GM12878 (cell line): ENCODE measurements around the gene MYB. TPM values are rescaled to one million over a fixed set of nuclear protein-coding genes. Genes with fewer than 3 reads are reported as not detected.

ENCODE experiments used
- ATF3 ChIP-seq: IDR thresholded peaks from 2 replicates; pipeline ENCODE4 v1.6.1; 2011; ENCODE audit warnings: low read depth, mild to moderate bottlenecking, low read length, moderate library complexity, borderline replicate concordance; ENCODE audit errors: extremely low read depth
- BHLHE40 ChIP-seq, 2 experiments: fragments of 450-650 bp in 1 of 2; IDR thresholded peaks; 2 replicates each; pipeline ENCODE4 v1.6.1; 2011 to 2017; ENCODE audit warnings: low read depth in 2 of 2, borderline replicate concordance in 1 of 2, improper control_type of control experiment in 1 of 2, low read length in 1 of 2, mild to moderate bottlenecking in 1 of 2
- CHD1 ChIP-seq: IDR thresholded peaks from 2 replicates; pipeline ENCODE4 v1.6.1; 2012; ENCODE audit warnings: low read depth, low read length, improper control_type of control experiment
- CHD2 ChIP-seq: IDR thresholded peaks from 2 replicates; pipeline ENCODE4 v1.6.1; 2011; ENCODE audit warnings: low read depth, low read length, improper control_type of control experiment, borderline replicate concordance
- CHD4 ChIP-seq: fragments of 200-600 bp; sonication (generic); IDR thresholded peaks from 2 replicates; pipeline ENCODE4 v1.6.1; 2016; ENCODE audit warnings: mild to moderate bottlenecking
- DPF2 ChIP-seq: fragments of 450-650 bp; IDR thresholded peaks from 2 replicates; pipeline ENCODE4 v1.6.1; 2017; ENCODE audit warnings: mild to moderate bottlenecking
- HDAC2 ChIP-seq: fragments of 200-600 bp; sonication (generic); IDR thresholded peaks from 2 replicates; pipeline ENCODE4 v1.6.1; 2017
- IRF3 ChIP-seq: fragments of 450-650 bp; IDR thresholded peaks from 2 replicates; pipeline ENCODE4 v1.6.1; 2014; ENCODE audit warnings: mild to moderate bottlenecking
- IRF4 ChIP-seq: IDR thresholded peaks from 2 replicates; pipeline ENCODE4 v1.6.1; 2011; ENCODE audit warnings: low read depth, low read length
- IRF5 ChIP-seq: fragments of 450-650 bp; IDR thresholded peaks from 2 replicates; pipeline ENCODE4 v1.6.1; 2017; ENCODE audit warnings: borderline replicate concordance
- KLF5 ChIP-seq: fragments of 450-650 bp; IDR thresholded peaks from 2 replicates; pipeline ENCODE4 v1.6.1; 2014; ENCODE audit warnings: mild to moderate bottlenecking; ENCODE audit not compliant: partially characterized antibody
- LARP7 ChIP-seq: fragments of 450-650 bp; IDR thresholded peaks from 2 replicates; pipeline ENCODE4 v1.6.1; 2017; ENCODE audit warnings: mild to moderate bottlenecking
- MAX ChIP-seq: IDR thresholded peaks from 2 replicates; pipeline ENCODE4 v1.6.1; 2012; ENCODE audit warnings: low read depth, low read length, improper control_type of control experiment
- MEF2B ChIP-seq: fragments of 450-650 bp; IDR thresholded peaks from 2 replicates; pipeline ENCODE4 v1.6.1; 2018; ENCODE audit warnings: mild to moderate bottlenecking, moderate library complexity; ENCODE audit not compliant: partially characterized antibody, poor library complexity, severe bottlenecking
- MYB ChIP-seq: fragments of 150-350 bp; IDR thresholded peaks from 2 replicates; pipeline ENCODE4 v1.6.1; 2014; ENCODE audit warnings: mild to moderate bottlenecking, low read depth, low read length, borderline replicate concordance
- NBN ChIP-seq: fragments of 450-650 bp; IDR thresholded peaks from 2 replicates; pipeline ENCODE4 v1.6.1; 2016
- NFIC ChIP-seq: IDR thresholded peaks from 2 replicates; pipeline ENCODE4 v1.6.1; 2012; ENCODE audit warnings: low read depth, mild to moderate bottlenecking, inconsistent platforms, low read length, moderate library complexity
- NFYB ChIP-seq: IDR thresholded peaks from 2 replicates; pipeline ENCODE4 v1.6.1; 2011; ENCODE audit warnings: low read depth, mild to moderate bottlenecking, low read length, improper control_type of control experiment, moderate library complexity; ENCODE audit not compliant: insufficient read depth
- NR2C1 ChIP-seq: fragments of 450-650 bp; IDR thresholded peaks from 2 replicates; pipeline ENCODE4 v1.6.1; 2017; ENCODE audit warnings: antibody characterized with exemption, mild to moderate bottlenecking, moderate library complexity
- POLR2AphosphoS2 ChIP-seq: IDR thresholded peaks from 2 replicates; pipeline ENCODE4 v1.6.1; 2011; ENCODE audit warnings: low read depth, mild to moderate bottlenecking, low read length, improper control_type of control experiment, moderate library complexity
- POU2F2 ChIP-seq: IDR thresholded peaks from 3 replicates; pipeline ENCODE4 v1.6.1; 2011; ENCODE audit warnings: low read depth, mild to moderate bottlenecking, low read length, borderline replicate concordance
- SMARCA5 ChIP-seq: fragments of 450-650 bp; IDR thresholded peaks from 2 replicates; pipeline ENCODE4 v1.6.1; 2017; ENCODE audit warnings: mild to moderate bottlenecking
- SMC3 ChIP-seq: IDR thresholded peaks from 2 replicates; pipeline ENCODE4 v1.6.1; 2011; ENCODE audit warnings: low read length, improper control_type of control experiment, borderline replicate concordance
- SREBF2 ChIP-seq: IDR thresholded peaks from 2 replicates; pipeline ENCODE4 v1.6.1; 2012; ENCODE audit warnings: mild to moderate bottlenecking, low read length
- SUZ12 ChIP-seq: fragments of 200-600 bp; sonication (generic); IDR thresholded peaks from one replicate; pipeline ENCODE4 v1.6.1; 2018; ENCODE audit warnings: antibody characterized with exemption, mild to moderate bottlenecking; ENCODE audit not compliant: unreplicated experiment
- TAF1 ChIP-seq: IDR thresholded peaks from 2 replicates; pipeline ENCODE4 v1.6.1; 2011; ENCODE audit warnings: mild to moderate bottlenecking, low read depth, low read length, borderline replicate concordance
- USF1 ChIP-seq: IDR thresholded peaks from 2 replicates; pipeline ENCODE4 v1.6.1; 2011; ENCODE audit warnings: borderline replicate concordance, low read depth, mild to moderate bottlenecking, moderate library complexity, mixed read lengths, low read length; ENCODE audit not compliant: insufficient read depth; ENCODE audit errors: extremely low read length
- ZBED1 ChIP-seq: IDR thresholded peaks from 2 replicates; pipeline ENCODE4 v1.6.1; 2016; ENCODE audit warnings: borderline replicate concordance
- ZNF622 ChIP-seq: fragments of 450-650 bp; IDR thresholded peaks from 2 replicates; pipeline ENCODE4 v1.6.1; 2017; ENCODE audit warnings: mild to moderate bottlenecking, inconsistent platforms
- ZZZ3 ChIP-seq: IDR thresholded peaks from 2 replicates; pipeline ENCODE4 v1.6.1; 2011; ENCODE audit warnings: low read depth; ENCODE audit not compliant: control insufficient read depth, insufficient read length
- polyA plus RNA-seq, 11 experiments: library from polyadenylated mRNA; depleted of rRNA in 4 of 11; unstranded in 6 of 11; stranded (reverse) in 5 of 11; fragments of >200 nt; fragmentation: Nextera tagmentation in 4 of 11; fragmentation: Illumina TruSeq in 1 of 11; extraction: Ambion mirVana in 4 of 11; extraction: Trizol in 1 of 11; gene quantifications; 1 replicate in 1 of 11; 2 replicates in 10 of 11; pipeline versions ENCODE4 v1.2.1 to v1.2.3, GENCODE V29; 2011 to 2016; ENCODE audit warnings: inconsistent platforms in 2 of 11, missing spikeins in 2 of 11, low read depth in 1 of 11
- total RNA-seq, 4 experiments: library from RNA; depleted of rRNA in 3 of 4; stranded (reverse); fragments of >200 nt in 3 of 4; fragmentation: Illumina TruSeq in 1 of 4; extraction: Trizol in 1 of 4; gene quantifications; 2 replicates each; pipeline versions ENCODE4 v1.2.1 to v1.2.3, GENCODE V29; 2013 to 2021

Gene MYB
- total and polyA plus RNA-seq, 10 of the 15 experiments (the other 5 are each of a cell fraction or from before 2014, with no cell fraction given): 7.0 to 29.8 (median 21.5) TPM

GRCh38 chr6:135183002-135183531, 2.0 kb downstream of the MYB start (continued):
- peak; percentile 33; the same call in 1 of the 2 replicates for TF ChIP-seq IRF4
- no peak; the same call in 1 of the 2 replicates for TF ChIP-seq CHD2
- peak; percentile 88 for TF ChIP-seq NFIC
- TF ChIP-seq CHD4: no peak
- TF ChIP-seq TAF1: 0 out of 2 replicates have a peak, but pooled peaks have one; percentile 41
- TF ChIP-seq IRF5: no peak
- no peak for TF ChIP-seq HDAC2
- no peak for TF ChIP-seq SMC3
- TF ChIP-seq ATF3: no peak
- TF ChIP-seq NR2C1: no peak
- TF ChIP-seq NBN: 0 out of 2 replicates have a peak, but pooled peaks have one; percentile 35
- no peak for TF ChIP-seq SREBF2
- no peak for TF ChIP-seq ZNF622
- no peak for TF ChIP-seq MEF2B
- TF ChIP-seq MAX: no peak
- TF ChIP-seq ZBED1: peak; percentile 81
- TF ChIP-seq DPF2: no peak; the same call in 1 of the 2 replicates
- no peak for TF ChIP-seq CHD1
- no peak for TF ChIP-seq ZZZ3
- no peak for TF ChIP-seq SMARCA5
- no peak for TF ChIP-seq POLR2AphosphoS2
- TF ChIP-seq BHLHE40 (IDR thresholded peaks at IDR 0.05; ENCODE audit: borderline replicate concordance in 1 of 2, low read depth in 2 of 2, low read length in 1 of 2): peak in 1 of 2 experiments; percentile 5; a peak in 1 of 4 replicates
- no peak for TF ChIP-seq SUZ12
- 0 out of 2 replicates have a peak, but pooled peaks have one; percentile 20 for TF ChIP-seq NFYB
- TF ChIP-seq KLF5: no peak
- no peak for TF ChIP-seq POU2F2
- TF ChIP-seq LARP7: no peak
- no peak for TF ChIP-seq MYB
- TF ChIP-seq USF1: no peak
- no peak for TF ChIP-seq IRF3
